GM20000 (cell line): Measurements from ENCODE around the gene HS3ST4.

ENCODE experiments used
- DNase-seq: peaks from one replicate; pipeline ENCODE4 v3.0.0; 2012; ENCODE audit warnings: low spot score
- CTCF ChIP-seq: IDR thresholded peaks from 2 replicates; pipeline ENCODE4 v1.5.1; 2012; ENCODE audit warnings: mild to moderate bottlenecking, control low read depth; ENCODE audit errors: extremely low read depth, missing control alignments

HS3ST4 gene

GRCh38 chr16:26178298-26178697, 486.5 kb downstream of the HS3ST4 start:
- no peak for TF ChIP-seq CTCF
- DNase-seq = no peak

DNA sequence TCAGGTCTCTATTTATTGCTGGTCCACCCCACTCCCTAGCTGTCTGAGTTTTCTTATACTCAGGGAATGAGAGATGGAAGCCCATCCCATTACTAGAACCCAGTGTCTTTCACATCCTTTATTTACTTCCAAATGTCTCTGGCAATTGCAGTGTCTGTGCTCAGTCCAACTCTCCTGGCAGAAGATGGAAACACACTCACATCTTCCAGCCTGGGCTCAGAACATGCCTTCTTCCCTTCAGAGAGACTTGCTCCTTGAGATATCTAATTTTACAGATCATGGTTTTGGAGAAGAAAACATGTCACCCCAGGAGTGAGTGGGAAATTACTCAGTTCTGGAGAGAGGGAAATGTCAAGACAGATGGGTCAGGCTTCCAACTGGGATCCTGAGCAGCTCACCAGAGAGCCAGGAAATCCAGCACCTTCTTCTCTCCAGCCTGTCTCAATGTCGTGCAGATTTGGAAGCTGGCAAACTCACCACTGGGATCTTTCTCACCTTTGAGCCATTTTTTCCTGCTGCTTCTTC, 494.4 kb downstream of the HS3ST4 start:
- no peak for TF ChIP-seq CTCF
- no peak for DNase-seq
